HepG2 (cell line): ENCODE results near the gene CTNNBL1. TPM values are rescaled to one million over a fixed set of nuclear protein-coding genes. Genes with fewer than 3 reads are reported as not detected.

ENCODE experiments used
- ARNT2 ChIP-seq: sonication (generic); formaldehyde crosslinking; IDR thresholded peaks from 2 replicates; pipeline ENCODE4 v1.8.0; 2022; ENCODE audit warnings: mild to moderate bottlenecking, low read depth, missing genetic modification reagents, moderate library complexity
- ATAD3A ChIP-seq: sonication (generic); formaldehyde crosslinking; IDR thresholded peaks from 2 replicates; pipeline ENCODE4 v1.4.0; 2020; ENCODE audit warnings: missing genetic modification reagents
- CAMTA2 ChIP-seq: sonication (generic); formaldehyde crosslinking; IDR thresholded peaks from 2 replicates; pipeline ENCODE4 v1.4.0; 2020; ENCODE audit warnings: mild to moderate bottlenecking, missing genetic modification reagents, borderline replicate concordance
- CBX5 ChIP-seq: sonication (generic); formaldehyde crosslinking; IDR thresholded peaks from 2 replicates; pipeline ENCODE4 v1.4.0; 2020; ENCODE audit warnings: missing genetic modification reagents, borderline replicate concordance
- EEA1 ChIP-seq: sonication (generic); formaldehyde crosslinking; IDR thresholded peaks from 2 replicates; pipeline ENCODE4 v1.5.1; 2020; ENCODE audit warnings: mild to moderate bottlenecking, missing genetic modification reagents, borderline replicate concordance
- FOXA3 ChIP-seq: IDR thresholded peaks from 2 replicates; pipeline ENCODE4 v1.6.1; 2016; ENCODE audit warnings: missing genetic modification reagents, missing compliant biosample characterization
- HCFC1 ChIP-seq: fragments of 150-350 bp; IDR thresholded peaks from 2 replicates; pipeline ENCODE4 v1.6.1; 2014; ENCODE audit warnings: low read depth, low read length
- HNRNPLL ChIP-seq: fragments of 200-400 bp; formaldehyde crosslinking; IDR thresholded peaks from 2 replicates; pipeline ENCODE4 v1.6.1; 2017; ENCODE audit warnings: mild to moderate bottlenecking, low read depth, low read length; ENCODE audit not compliant: poor library complexity, severe bottlenecking
- MED1 ChIP-seq: sonication (generic); formaldehyde crosslinking; IDR thresholded peaks from 2 replicates; pipeline ENCODE4 v1.4.0; 2020; ENCODE audit warnings: missing genetic modification reagents
- SP4 ChIP-seq: sonication (generic); formaldehyde crosslinking; IDR thresholded peaks from 2 replicates; pipeline ENCODE4 v1.8.1; 2023; ENCODE audit warnings: mild to moderate bottlenecking, missing genetic modification reagents
- STAG1 ChIP-seq: sonication (generic); formaldehyde crosslinking; IDR thresholded peaks from 2 replicates; pipeline ENCODE4 v1.4.0; 2020; ENCODE audit warnings: missing genetic modification reagents
- ZMAT3 ChIP-seq: sonication (generic); formaldehyde crosslinking; conservative IDR thresholded peaks from 2 replicates; pipeline ENCODE4 v1.7.0; 2021; ENCODE audit warnings: missing genetic modification reagents
- ZNF12 ChIP-seq: sonication (generic); formaldehyde crosslinking; IDR thresholded peaks from 2 replicates; pipeline ENCODE4 v1.5.0; 2020; ENCODE audit warnings: missing genetic modification reagents
- ZNF615 ChIP-seq: sonication (generic); formaldehyde crosslinking; IDR thresholded peaks from 2 replicates; pipeline ENCODE4 v1.5.0; 2020; ENCODE audit warnings: mild to moderate bottlenecking, missing genetic modification reagents, borderline replicate concordance
- ZNF678 ChIP-seq: sonication (generic); formaldehyde crosslinking; IDR thresholded peaks from 2 replicates; pipeline ENCODE4 v1.4.0; 2020; ENCODE audit warnings: mild to moderate bottlenecking, missing genetic modification reagents
- ZSCAN29 ChIP-seq: sonication (generic); formaldehyde crosslinking; conservative IDR thresholded peaks from 2 replicates; pipeline ENCODE4 v1.4.0; 2020; ENCODE audit warnings: mild to moderate bottlenecking, missing genetic modification reagents
- polyA plus RNA-seq, 8 experiments: library from polyadenylated mRNA; depleted of rRNA in 3 of 8; stranded (reverse) in 7 of 8; unstranded in 1 of 8; fragments of >200 nt; fragmentation: Illumina TruSeq in 4 of 8; extraction: Trizol in 4 of 8; gene quantifications; 2 replicates each; pipeline versions ENCODE4 v1.2.1 to v1.2.3, GENCODE V29; 2011 to 2016; ENCODE audit warnings: low read depth in 4 of 8, missing spikeins in 1 of 8, mixed read lengths in 1 of 8; ENCODE audit not compliant: insufficient read depth in 1 of 8
- total RNA-seq, 5 experiments: library from RNA; depleted of rRNA; stranded (reverse); fragments of >200 nt; fragmentation: Illumina TruSeq; extraction: Trizol; gene quantifications; 2 replicates each; pipeline ENCODE4 v1.2.3, GENCODE V29; 2016; ENCODE audit warnings: low read depth in 1 of 5
- TF ChIP-seq, protein P1 (sequence below): sonication (generic); formaldehyde crosslinking; IDR thresholded peaks from 2 replicates; pipeline ENCODE4 v1.5.1; 2020; ENCODE audit warnings: mild to moderate bottlenecking, missing genetic modification reagents, borderline replicate concordance
- TF ChIP-seq, protein P2 (sequence below): IDR thresholded peaks from 2 replicates; pipeline ENCODE4 v1.6.1; 2012; ENCODE audit warnings: low read depth, low read length, improper control_type of control experiment
- TF ChIP-seq, protein P3 (sequence below): IDR thresholded peaks from 2 replicates; pipeline ENCODE4 v1.6.1; 2018; ENCODE audit warnings: missing genetic modification reagents, mild to moderate bottlenecking, missing compliant biosample characterization
- TF ChIP-seq, protein P4 (sequence below): sonication (generic); formaldehyde crosslinking; IDR thresholded peaks from 2 replicates; pipeline ENCODE4 v1.5.0; 2020; ENCODE audit warnings: mild to moderate bottlenecking, missing genetic modification reagents, moderate library complexity
- TF ChIP-seq, protein P5 (sequence below): sonication (generic); formaldehyde crosslinking; IDR thresholded peaks from 2 replicates; pipeline ENCODE4 v1.9.0; 2021; ENCODE audit warnings: missing genetic modification reagents, borderline replicate concordance

Gene CTNNBL1
- total and polyA plus RNA-seq, 2 of the 13 experiments (the other 11 are each of a cell fraction or from before 2014, with no cell fraction given) = 49.3 to 94.6 TPM

DNA sequence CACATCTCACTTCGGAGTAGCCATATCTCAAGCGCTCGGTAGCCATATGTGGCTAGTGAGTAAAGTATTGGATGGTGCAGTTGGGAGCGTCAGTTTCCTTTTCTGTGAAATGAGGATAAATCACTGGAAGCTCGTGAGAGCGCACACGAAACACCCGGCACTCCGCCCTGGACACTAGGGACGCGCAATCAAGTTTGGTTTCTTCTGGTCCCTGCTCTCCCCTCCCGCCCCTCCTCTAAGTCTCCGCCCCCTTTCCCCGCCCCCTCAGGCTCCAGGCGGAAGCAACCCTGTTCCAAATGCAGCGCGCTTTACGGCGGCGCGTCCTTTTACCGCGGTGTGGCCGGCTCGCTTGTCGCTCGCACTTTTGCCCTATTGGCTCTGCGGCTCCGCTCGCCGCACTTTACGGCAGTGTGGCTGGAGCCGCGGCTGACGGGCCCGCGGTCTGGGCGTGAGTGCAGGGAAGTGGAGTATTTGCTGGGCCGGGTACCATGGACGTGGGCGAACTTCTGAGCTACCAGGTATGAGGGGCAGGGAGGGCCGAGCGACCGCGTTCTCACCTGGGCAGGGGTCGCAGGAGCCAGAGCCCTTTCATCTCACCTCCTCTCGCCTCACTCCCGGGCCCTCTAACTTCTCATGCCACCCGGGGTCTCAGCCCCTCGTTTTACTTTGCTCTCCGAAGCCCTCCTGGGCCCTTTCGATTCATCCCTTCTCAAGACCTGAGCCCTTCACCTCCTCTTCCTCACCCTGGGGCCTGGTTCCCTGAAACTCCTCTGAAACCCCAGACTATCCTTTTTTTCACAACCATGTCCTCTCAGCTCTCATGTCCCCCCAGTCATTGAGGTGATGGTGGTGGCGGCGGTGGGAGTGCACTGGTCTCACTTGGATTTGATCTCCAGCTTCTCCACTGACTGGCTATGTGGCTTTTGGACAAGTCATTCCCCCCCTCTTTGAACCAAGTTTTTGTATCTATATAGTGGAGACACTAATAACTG lies at the start of gene CTNNBL1 (continued):
- TF ChIP-seq FOXA3 (CRISPR knock-in tag) (peak; percentile 73), ZMAT3 (CRISPR knock-in tag) (peak; percentile 88), MED1 (CRISPR knock-in tag) (peak; percentile 85), ZNF12 (CRISPR knock-in tag) (peak; percentile 10), CBX5 (CRISPR knock-in tag) (peak; percentile 82; the same call in 1 of the 2 replicates), STAG1 (CRISPR knock-in tag) (peak; percentile 28), ATAD3A (CRISPR knock-in tag) (0 out of 2 replicates have a peak, but pooled peaks have one; percentile 60), EEA1 (CRISPR knock-in tag) (0 out of 2 replicates have a peak, but pooled peaks have one; percentile 72), ZNF615 (CRISPR knock-in tag) (peak; percentile 85; the same call in 1 of the 2 replicates), ZNF678 (0 out of 2 replicates have a peak, but pooled peaks have one; percentile 83), CAMTA2 (CRISPR knock-in tag) (no peak), HCFC1 (peak; percentile 83), HNRNPLL (peak; percentile 96), ARNT2 (CRISPR knock-in tag) (peak; percentile 80; the same call in 1 of the 2 replicates), SP4 (peak; percentile 88; the same call in 1 of the 2 replicates), ZSCAN29 (0 out of 2 replicates have a peak, but pooled peaks have one; percentile 42)
- TF ChIP-seq, protein P1, sequence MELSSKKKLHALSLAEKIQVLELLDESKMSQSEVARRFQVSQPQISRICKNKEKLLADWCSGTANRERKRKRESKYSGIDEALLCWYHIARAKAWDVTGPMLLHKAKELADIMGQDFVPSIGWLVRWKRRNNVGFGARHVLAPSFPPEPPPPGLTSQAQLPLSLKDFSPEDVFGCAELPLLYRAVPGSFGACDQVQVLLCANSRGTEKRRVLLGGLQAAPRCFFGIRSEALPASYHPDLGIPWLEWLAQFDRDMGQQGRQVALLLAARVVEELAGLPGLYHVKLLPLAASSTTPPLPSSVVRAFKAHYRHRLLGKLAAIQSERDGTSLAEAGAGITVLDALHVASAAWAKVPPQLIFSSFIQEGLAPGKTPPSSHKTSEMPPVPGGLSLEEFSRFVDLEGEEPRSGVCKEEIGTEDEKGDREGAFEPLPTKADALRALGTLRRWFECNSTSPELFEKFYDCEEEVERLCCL (CRISPR knock-in tag) = no peak
- TF ChIP-seq, protein P2, sequence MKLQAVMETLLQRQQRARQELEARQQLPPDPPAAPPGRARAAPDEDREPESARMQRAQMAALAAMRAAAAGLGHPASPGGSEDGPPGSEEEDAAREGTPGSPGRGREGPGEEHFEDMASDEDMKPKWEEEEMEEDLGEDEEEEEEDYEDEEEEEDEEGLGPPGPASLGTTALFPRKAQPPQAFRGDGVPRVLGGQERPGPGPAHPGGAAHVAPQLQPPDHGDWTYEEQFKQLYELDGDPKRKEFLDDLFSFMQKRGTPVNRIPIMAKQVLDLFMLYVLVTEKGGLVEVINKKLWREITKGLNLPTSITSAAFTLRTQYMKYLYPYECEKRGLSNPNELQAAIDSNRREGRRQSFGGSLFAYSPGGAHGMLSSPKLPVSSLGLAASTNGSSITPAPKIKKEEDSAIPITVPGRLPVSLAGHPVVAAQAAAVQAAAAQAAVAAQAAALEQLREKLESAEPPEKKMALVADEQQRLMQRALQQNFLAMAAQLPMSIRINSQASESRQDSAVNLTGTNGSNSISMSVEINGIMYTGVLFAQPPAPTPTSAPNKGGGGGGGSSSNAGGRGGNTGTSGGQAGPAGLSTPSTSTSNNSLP = no peak
- TF ChIP-seq, protein P3, sequence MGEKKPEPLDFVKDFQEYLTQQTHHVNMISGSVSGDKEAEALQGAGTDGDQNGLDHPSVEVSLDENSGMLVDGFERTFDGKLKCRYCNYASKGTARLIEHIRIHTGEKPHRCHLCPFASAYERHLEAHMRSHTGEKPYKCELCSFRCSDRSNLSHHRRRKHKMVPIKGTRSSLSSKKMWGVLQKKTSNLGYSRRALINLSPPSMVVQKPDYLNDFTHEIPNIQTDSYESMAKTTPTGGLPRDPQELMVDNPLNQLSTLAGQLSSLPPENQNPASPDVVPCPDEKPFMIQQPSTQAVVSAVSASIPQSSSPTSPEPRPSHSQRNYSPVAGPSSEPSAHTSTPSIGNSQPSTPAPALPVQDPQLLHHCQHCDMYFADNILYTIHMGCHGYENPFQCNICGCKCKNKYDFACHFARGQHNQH (CRISPR knock-in tag) = peak; percentile 95; the same call in 1 of the 2 replicates
- TF ChIP-seq, protein P4, sequence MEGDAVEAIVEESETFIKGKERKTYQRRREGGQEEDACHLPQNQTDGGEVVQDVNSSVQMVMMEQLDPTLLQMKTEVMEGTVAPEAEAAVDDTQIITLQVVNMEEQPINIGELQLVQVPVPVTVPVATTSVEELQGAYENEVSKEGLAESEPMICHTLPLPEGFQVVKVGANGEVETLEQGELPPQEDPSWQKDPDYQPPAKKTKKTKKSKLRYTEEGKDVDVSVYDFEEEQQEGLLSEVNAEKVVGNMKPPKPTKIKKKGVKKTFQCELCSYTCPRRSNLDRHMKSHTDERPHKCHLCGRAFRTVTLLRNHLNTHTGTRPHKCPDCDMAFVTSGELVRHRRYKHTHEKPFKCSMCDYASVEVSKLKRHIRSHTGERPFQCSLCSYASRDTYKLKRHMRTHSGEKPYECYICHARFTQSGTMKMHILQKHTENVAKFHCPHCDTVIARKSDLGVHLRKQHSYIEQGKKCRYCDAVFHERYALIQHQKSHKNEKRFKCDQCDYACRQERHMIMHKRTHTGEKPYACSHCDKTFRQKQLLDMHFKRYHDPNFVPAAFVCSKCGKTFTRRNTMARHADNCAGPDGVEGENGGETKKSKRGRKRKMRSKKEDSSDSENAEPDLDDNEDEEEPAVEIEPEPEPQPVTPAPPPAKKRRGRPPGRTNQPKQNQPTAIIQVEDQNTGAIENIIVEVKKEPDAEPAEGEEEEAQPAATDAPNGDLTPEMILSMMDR (CRISPR knock-in tag) = 0 out of 2 replicates have a peak, but pooled peaks have one; percentile 17
- TF ChIP-seq, protein P5, sequence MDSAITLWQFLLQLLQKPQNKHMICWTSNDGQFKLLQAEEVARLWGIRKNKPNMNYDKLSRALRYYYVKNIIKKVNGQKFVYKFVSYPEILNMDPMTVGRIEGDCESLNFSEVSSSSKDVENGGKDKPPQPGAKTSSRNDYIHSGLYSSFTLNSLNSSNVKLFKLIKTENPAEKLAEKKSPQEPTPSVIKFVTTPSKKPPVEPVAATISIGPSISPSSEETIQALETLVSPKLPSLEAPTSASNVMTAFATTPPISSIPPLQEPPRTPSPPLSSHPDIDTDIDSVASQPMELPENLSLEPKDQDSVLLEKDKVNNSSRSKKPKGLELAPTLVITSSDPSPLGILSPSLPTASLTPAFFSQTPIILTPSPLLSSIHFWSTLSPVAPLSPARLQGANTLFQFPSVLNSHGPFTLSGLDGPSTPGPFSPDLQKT (CRISPR knock-in tag) = peak; percentile 82; the same call in 1 of the 2 replicates
